ENCODE measurements around the gene PLA2G2F. TPM values are rescaled to one million over a fixed set of nuclear protein-coding genes. Genes with fewer than 3 reads are reported as not detected.

Gene PLA2G2F
- total RNA-seq, 2 donors from 2014 or later, result not detected

DNA sequence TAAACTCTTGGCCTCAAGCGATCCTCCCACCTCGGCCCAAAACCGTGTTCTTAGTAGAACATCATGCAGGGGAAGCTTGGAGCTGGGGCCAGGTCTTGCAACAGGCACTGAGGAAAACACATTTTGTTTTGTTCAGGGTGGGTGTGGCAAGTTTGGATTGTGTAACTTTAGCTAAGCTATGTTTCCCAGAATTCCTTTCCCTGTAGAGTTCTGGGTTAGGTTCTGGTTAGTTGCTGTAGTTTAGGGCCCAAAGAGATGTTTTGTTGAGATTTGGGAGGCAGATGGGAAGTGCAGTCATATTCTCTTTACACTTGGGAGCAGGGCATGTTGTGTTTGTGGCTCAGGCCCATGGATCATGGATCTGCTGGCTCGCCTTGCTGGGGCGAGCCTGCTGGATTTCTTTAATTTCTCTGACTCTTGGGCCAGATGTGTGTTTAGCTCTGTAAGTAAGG lies 45.2 kb upstream of the PLA2G2F start:
- H3K4me1 ChIP-seq, result no peaks in the 10 kb centered on the region
- intact Hi-C loops (cut with DNase I), result no loop called here
- H3K27ac ChIP-seq, result no peak overlapping the region
- H3K36me3 ChIP-seq, result no peaks in the 10 kb centered on the region
- no peak overlapping the region for H3K9ac ChIP-seq (ENCODE audit: low read depth in 2 of 2, low read length in 2 of 2)
- H3K9me3 ChIP-seq, result no peaks in the 10 kb centered on the region
- H3K27me3 ChIP-seq, result no peaks in the 10 kb centered on the region
- DNase-seq, result no peak
- TF ChIP-seq CTCF (IDR thresholded peaks at IDR 0.05), result no peak
- no peak overlapping the region for H3K4me3 ChIP-seq

DNA sequence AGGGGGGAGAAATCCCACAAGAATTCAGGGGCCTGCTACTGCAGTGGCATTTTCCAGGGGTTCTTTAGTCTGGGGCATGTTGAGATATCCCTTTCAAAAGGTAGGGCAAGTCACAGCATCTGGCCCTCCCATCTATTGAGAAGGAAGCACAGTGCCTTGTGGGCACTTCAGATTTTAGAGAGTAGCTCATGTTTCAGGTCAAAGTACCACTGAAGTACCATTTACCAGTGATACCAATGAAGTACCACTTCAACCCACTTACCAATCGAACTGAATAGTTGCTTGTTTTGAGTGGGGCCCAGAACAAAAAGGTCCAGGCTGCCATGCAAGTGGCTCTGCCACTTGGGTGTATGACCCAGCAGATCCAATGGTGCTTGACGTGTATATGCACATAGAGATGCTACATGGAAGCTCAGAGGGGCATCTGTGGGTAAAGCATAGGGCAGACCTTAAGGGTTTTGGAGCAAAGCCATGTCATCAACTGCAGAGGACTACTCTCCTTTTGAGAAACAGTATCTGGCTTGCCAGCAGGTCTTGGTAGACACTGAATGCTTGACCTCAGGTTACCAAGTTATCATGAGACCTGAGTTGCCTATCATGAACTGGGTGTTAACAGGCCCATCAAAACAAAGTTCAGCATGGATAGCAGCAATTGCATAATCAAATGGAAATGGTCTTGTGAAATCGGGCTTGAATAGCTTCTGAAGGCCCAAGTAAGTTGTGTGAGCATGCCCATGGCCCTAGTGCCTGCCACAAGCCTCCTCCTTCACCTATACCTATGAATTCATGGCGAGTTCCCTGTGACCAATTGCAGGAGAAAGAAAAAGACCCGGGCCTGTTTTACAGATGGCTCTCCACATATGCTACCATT lies 43.3 kb upstream of the PLA2G2F start:
- Histone ChIP-seq H3K4me3 (no peak overlapping the region), H3K36me3 (no peaks in the 10 kb centered on the region), H3K4me1 (no peaks in the 10 kb centered on the region), H3K9ac (ENCODE audit: low read depth in 2 of 2, low read length in 2 of 2) (no peak overlapping the region), H3K27ac (no peak overlapping the region), H3K27me3 (no peaks in the 10 kb centered on the region), H3K9me3 (no peaks in the 10 kb centered on the region)
- intact Hi-C loops (cut with DNase I), result no loop called here
- no peak for TF ChIP-seq CTCF (IDR thresholded peaks at IDR 0.05)
- DNase-seq, result no peak

GRCh38 chr1:20096840-20097447 lies 42.2 kb upstream of the PLA2G2F start:
- Histone ChIP-seq H3K36me3 (no peaks in the 10 kb centered on the region), H3K27me3 (no peaks in the 10 kb centered on the region), H3K4me3 (no peak overlapping the region), H3K27ac (no peak overlapping the region), H3K4me1 (no peaks in the 10 kb centered on the region), H3K9ac (ENCODE audit: low read depth in 2 of 2, low read length in 2 of 2) (no peak overlapping the region), H3K9me3 (no peaks in the 10 kb centered on the region)
- intact Hi-C loops (cut with DNase I), result no loop called here
- no peak for DNase-seq
- TF ChIP-seq CTCF (IDR thresholded peaks at IDR 0.05), result no peak

GRCh38 chr1:20099533-20099932 lies 39.6 kb upstream of the PLA2G2F start:
- no peak overlapping the region for H3K27ac ChIP-seq
- H3K36me3 ChIP-seq, result no peaks in the 10 kb centered on the region
- TF ChIP-seq CTCF (IDR thresholded peaks at IDR 0.05), result no peak
- DNase-seq, result no peak
- no peak overlapping the region for H3K9ac ChIP-seq (ENCODE audit: low read depth in 2 of 2, low read length in 2 of 2)
- H3K4me1 ChIP-seq, result no peaks in the 10 kb centered on the region
- H3K27me3 ChIP-seq, result no peaks in the 10 kb centered on the region
- intact Hi-C loops (cut with DNase I), result no loop called here
- H3K4me3 ChIP-seq, result no peak overlapping the region
- H3K9me3 ChIP-seq, result no peaks in the 10 kb centered on the region

- peak; percentile 83 for TF ChIP-seq CTCF (IDR thresholded peaks at IDR 0.05)
- Histone ChIP-seq H3K4me3 (no peak overlapping the region), H3K9me3 (no peaks in the 10 kb centered on the region), H3K9ac (ENCODE audit: low read depth in 2 of 2, low read length in 2 of 2) (no peak overlapping the region), H3K27ac (no peak overlapping the region), H3K4me1 (no peaks in the 10 kb centered on the region), H3K27me3 (no peaks in the 10 kb centered on the region), H3K36me3 (no peaks in the 10 kb centered on the region)
- DNase-seq, result peak; percentile 49
- intact Hi-C loops (cut with DNase I), result loop anchor here (5.0 kb wide), 1 partner anchor 52 kb away; no protein-coding TSS in a partner anchor
These were observed 38.3 kb upstream of the PLA2G2F start for GRCh38 chr1:20100632-20101355.
